Trophoblast cell (in vitro differentiated cells and primary cell): ENCODE results near the gene AQP1.

ENCODE experiments used
- DNase-seq, 2 donors: peaks; one replicate each; pipeline ENCODE4 v3.0.0-alpha.2; 2016
- H2AFZ ChIP-seq: 2 replicates; pipeline ENCODE4 v1.6.1; 2013; ENCODE audit warnings: low read length, moderate library complexity, mild to moderate bottlenecking; ENCODE audit not compliant: insufficient read depth, poor library complexity
- H2AK5ac ChIP-seq: 2 replicates; pipeline ENCODE4 v1.6.1; 2013; ENCODE audit warnings: mild to moderate bottlenecking, low read length
- H2BK120ac ChIP-seq: 2 replicates; pipeline ENCODE4 v1.6.1; 2013; ENCODE audit warnings: low read length, mild to moderate bottlenecking, moderate library complexity; ENCODE audit not compliant: insufficient read depth, poor library complexity
- H2BK12ac ChIP-seq: 2 replicates; pipeline ENCODE4 v1.6.1; 2013; ENCODE audit warnings: mild to moderate bottlenecking, low read length, moderate library complexity
- H2BK5ac ChIP-seq: 2 replicates; pipeline ENCODE4 v1.6.1; 2013; ENCODE audit warnings: low read length, low read depth, moderate library complexity, mild to moderate bottlenecking; ENCODE audit not compliant: poor library complexity
- H3K14ac ChIP-seq: 2 replicates; pipeline ENCODE4 v1.6.1; 2013; ENCODE audit warnings: mild to moderate bottlenecking, low read length
- H3K18ac ChIP-seq: 2 replicates; pipeline ENCODE4 v1.6.1; 2013; ENCODE audit warnings: mild to moderate bottlenecking, low read length
- H3K23ac ChIP-seq: 2 replicates; pipeline ENCODE4 v1.6.1; 2013; ENCODE audit warnings: low read length
- H3K27ac ChIP-seq: 2 replicates; pipeline ENCODE4 v1.5.1; 2013; ENCODE audit warnings: low read depth, mild to moderate bottlenecking, inconsistent platforms, low read length, moderate library complexity
- H3K27me3 ChIP-seq: 2 replicates; pipeline ENCODE4 v1.6.1; 2013; ENCODE audit warnings: inconsistent platforms, mild to moderate bottlenecking, low read length, moderate library complexity; ENCODE audit not compliant: insufficient read depth
- H3K36me3 ChIP-seq, 2 experiments: 1 replicate in 1 of 2; 2 replicates in 1 of 2; pipeline ENCODE4 v1.6.1; 2013; ENCODE audit warnings: low read length in 2 of 2, mild to moderate bottlenecking in 2 of 2, moderate library complexity in 1 of 2; ENCODE audit not compliant: insufficient read depth in 2 of 2, control insufficient read depth in 1 of 2
- H3K4ac ChIP-seq: 2 replicates; pipeline ENCODE4 v1.6.1; 2013; ENCODE audit warnings: low read depth, mild to moderate bottlenecking, low read length, moderate library complexity
- H3K4me1 ChIP-seq, 2 experiments: 1 replicate in 1 of 2; 2 replicates in 1 of 2; pipeline ENCODE4 v1.6.1; 2013; ENCODE audit warnings: low read length in 2 of 2, mild to moderate bottlenecking in 2 of 2, moderate library complexity in 1 of 2; ENCODE audit not compliant: insufficient read depth in 2 of 2, control insufficient read depth in 1 of 2
- H3K4me2 ChIP-seq: 2 replicates; pipeline ENCODE4 v1.6.1; 2013; ENCODE audit warnings: inconsistent platforms, mild to moderate bottlenecking, low read length, moderate library complexity
- H3K4me3 ChIP-seq: 2 replicates; pipeline ENCODE4 v1.5.1; 2013; ENCODE audit warnings: mild to moderate bottlenecking, low read depth, low read length, inconsistent platforms
- H3K79me1 ChIP-seq: one replicate; pipeline ENCODE4 v1.6.1; 2013; ENCODE audit warnings: low read length
- H3K79me2 ChIP-seq: 2 replicates; pipeline ENCODE4 v1.6.1; 2013; ENCODE audit warnings: low read length, mild to moderate bottlenecking; ENCODE audit not compliant: control insufficient read depth, insufficient read depth, poor library complexity
- H3K9ac ChIP-seq: 2 replicates; pipeline ENCODE4 v1.6.1; 2013; ENCODE audit warnings: mild to moderate bottlenecking, low read length
- H3K9me3 ChIP-seq: 2 replicates; pipeline ENCODE4 v1.6.1; 2013; ENCODE audit warnings: low read depth, mild to moderate bottlenecking, control low read depth, inconsistent platforms, low read length; ENCODE audit not compliant: insufficient read depth
- H4K12ac ChIP-seq: 2 replicates; pipeline ENCODE4 v1.6.1; 2013; ENCODE audit warnings: low read depth, mild to moderate bottlenecking, low read length, moderate library complexity
- H4K8ac ChIP-seq: 2 replicates; pipeline ENCODE4 v1.6.1; 2013; ENCODE audit warnings: low read depth, mild to moderate bottlenecking, low read length, moderate library complexity
- H4K91ac ChIP-seq: one replicate; pipeline ENCODE4 v1.6.1; 2013; ENCODE audit warnings: low read depth, mild to moderate bottlenecking, low read length, moderate library complexity
- WGBS: extraction: QIAGEN DNeasy Blood & Tissue Kit; methylation state at CpG from one replicate; pipeline ENCODE4 v1.1.7; 2013; ENCODE audit warnings: missing lambda C conversion rate; ENCODE audit not compliant: insufficient read length, insufficient coverage; ENCODE audit errors: extremely low coverage; 5-methylcytosine and 5-hydroxymethylcytosine counted together

Gene AQP1

DNA sequence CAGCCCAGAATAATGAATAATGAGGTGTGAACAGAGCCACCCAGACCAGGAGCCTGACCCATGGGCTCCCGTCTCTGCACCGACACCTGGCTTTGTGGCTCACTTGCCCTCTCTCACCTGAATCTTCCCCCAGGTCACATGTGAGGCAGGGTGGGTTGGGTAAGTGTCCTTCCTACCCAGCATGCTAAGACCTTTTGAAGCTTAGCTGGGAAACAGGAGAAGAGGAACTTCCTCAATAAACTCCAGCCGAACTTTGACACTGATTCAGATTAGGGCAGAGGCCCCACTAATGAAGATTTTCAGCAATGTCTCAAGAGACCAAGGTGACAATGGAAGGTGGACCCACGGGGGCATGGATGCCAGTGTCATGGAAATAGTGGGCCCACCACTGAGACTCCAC is 46.6 kb upstream of the AQP1 start:
- no peaks in the 10 kb centered on the region for H3K79me2 ChIP-seq
- H3K4me1 ChIP-seq, result no peaks in the 10 kb centered on the region
- H3K36me3 ChIP-seq, result no peaks in the 10 kb centered on the region
- no CpG with 5 or more reads among the region's 4 CpGs for WGBS
- no peak overlapping the region for H2BK12ac ChIP-seq
- H4K8ac ChIP-seq, result no peak overlapping the region
- H2AFZ ChIP-seq, result no peak overlapping the region
- H4K91ac ChIP-seq, result no peak overlapping the region
- H3K27me3 ChIP-seq, result no peaks in the 10 kb centered on the region
- no peak overlapping the region for H3K4me2 ChIP-seq
- H3K23ac ChIP-seq, result no peak overlapping the region
- H3K27ac ChIP-seq, result no peak overlapping the region
- no peak overlapping the region for H4K12ac ChIP-seq
- no peak overlapping the region for H3K4me3 ChIP-seq
- H2BK120ac ChIP-seq, result no peak overlapping the region
- H2AK5ac ChIP-seq, result no peak overlapping the region
- H3K4ac ChIP-seq, result no peak overlapping the region
- H3K9me3 ChIP-seq, result no peaks in the 10 kb centered on the region
- no peaks in the 10 kb centered on the region for H3K79me1 ChIP-seq
- H2BK5ac ChIP-seq, result no peak overlapping the region
- DNase-seq, result no peak
- H3K18ac ChIP-seq, result no peak overlapping the region
- no peak overlapping the region for H3K9ac ChIP-seq
- H3K14ac ChIP-seq, result no peak overlapping the region

DNA sequence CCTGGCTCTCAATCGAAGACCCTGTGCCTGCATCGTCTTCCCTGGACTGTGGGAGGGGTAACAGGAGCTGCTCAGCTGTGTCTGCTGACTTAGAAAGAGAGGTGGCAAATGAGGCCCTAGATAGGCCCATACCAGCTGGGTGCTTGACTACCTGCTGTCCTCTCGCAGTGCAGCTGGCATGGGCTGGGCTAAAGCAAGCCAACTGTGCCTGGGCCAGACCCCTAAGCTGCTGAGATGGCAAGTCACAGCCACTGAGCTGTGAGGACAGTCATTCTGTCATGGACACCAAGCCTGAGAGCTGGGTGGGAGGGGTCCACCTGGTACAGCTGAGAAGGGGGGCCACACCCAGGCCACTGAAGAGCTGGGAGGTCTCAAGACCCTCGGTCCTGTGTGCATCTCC is 45.8 kb upstream of the AQP1 start:
- Histone ChIP-seq H2AFZ (no peak overlapping the region), H3K27ac (no peak overlapping the region), H3K4ac (no peak overlapping the region), H2BK12ac (no peak overlapping the region), H3K36me3 (no peaks in the 10 kb centered on the region), H2AK5ac (no peak overlapping the region), H3K79me1 (no peaks in the 10 kb centered on the region), H3K4me2 (no peak overlapping the region), H3K23ac (no peak overlapping the region), H3K79me2 (no peaks in the 10 kb centered on the region), H3K14ac (no peak overlapping the region), H4K8ac (no peak overlapping the region), H4K91ac (no peak overlapping the region), H3K18ac (no peak overlapping the region), H3K27me3 (no peaks in the 10 kb centered on the region), H3K9ac (no peak overlapping the region), H3K9me3 (no peaks in the 10 kb centered on the region), H4K12ac (no peak overlapping the region), H3K4me3 (no peak overlapping the region), H3K4me1 (no peaks in the 10 kb centered on the region), H2BK5ac (no peak overlapping the region), H2BK120ac (no peak overlapping the region)
- WGBS, result no CpG with 5 or more reads among the region's 4 CpGs
- DNase-seq, result no peak

GRCh38 chr7:30866939-30867338 is 44.7 kb upstream of the AQP1 start:
- no peak overlapping the region for H3K23ac ChIP-seq
- H3K36me3 ChIP-seq, result no peaks in the 10 kb centered on the region
- no peak overlapping the region for H3K9ac ChIP-seq
- H4K8ac ChIP-seq, result no peak overlapping the region
- WGBS, result no CpG with 5 or more reads among the region's 7 CpGs
- no peaks in the 10 kb centered on the region for H3K79me1 ChIP-seq
- no peak overlapping the region for H4K91ac ChIP-seq
- no peak overlapping the region for H3K14ac ChIP-seq
- no peaks in the 10 kb centered on the region for H3K4me1 ChIP-seq
- H3K9me3 ChIP-seq, result no peaks in the 10 kb centered on the region
- no peak overlapping the region for H4K12ac ChIP-seq
- no peak overlapping the region for H2AK5ac ChIP-seq
- no peak overlapping the region for H3K4me2 ChIP-seq
- no peak overlapping the region for H2BK12ac ChIP-seq
- H3K4ac ChIP-seq, result no peak overlapping the region
- no peak overlapping the region for H2BK5ac ChIP-seq
- H3K27ac ChIP-seq, result no peak overlapping the region
- DNase-seq, result no peak
- H2AFZ ChIP-seq, result no peak overlapping the region
- no peaks in the 10 kb centered on the region for H3K79me2 ChIP-seq
- no peak overlapping the region for H3K18ac ChIP-seq
- H3K4me3 ChIP-seq, result no peak overlapping the region
- H2BK120ac ChIP-seq, result no peak overlapping the region
- H3K27me3 ChIP-seq, result no peaks in the 10 kb centered on the region

GRCh38 chr7:30867483-30867882 is 44.2 kb upstream of the AQP1 start:
- no peak overlapping the region for H2AFZ ChIP-seq
- H3K23ac ChIP-seq, result no peak overlapping the region
- H2BK120ac ChIP-seq, result no peak overlapping the region
- H3K4me3 ChIP-seq, result no peak overlapping the region
- H3K79me2 ChIP-seq, result no peaks in the 10 kb centered on the region
- H4K12ac ChIP-seq, result no peak overlapping the region
- no peak overlapping the region for H2BK5ac ChIP-seq
- no CpG with 5 or more reads among the region's 1 CpG for WGBS
- H3K4me1 ChIP-seq, result no peaks in the 10 kb centered on the region
- H4K8ac ChIP-seq, result no peak overlapping the region
- no peak overlapping the region for H2AK5ac ChIP-seq
- no peak overlapping the region for H3K4ac ChIP-seq
- no peak overlapping the region for H3K18ac ChIP-seq
- H3K4me2 ChIP-seq, result no peak overlapping the region
- no peak overlapping the region for H4K91ac ChIP-seq
- no peak overlapping the region for H3K14ac ChIP-seq
- no peaks in the 10 kb centered on the region for H3K79me1 ChIP-seq
- H3K9me3 ChIP-seq, result no peaks in the 10 kb centered on the region
- H3K9ac ChIP-seq, result no peak overlapping the region
- H3K36me3 ChIP-seq, result no peaks in the 10 kb centered on the region
- H3K27me3 ChIP-seq, result no peaks in the 10 kb centered on the region
- DNase-seq, result no peak
- H2BK12ac ChIP-seq, result no peak overlapping the region
- no peak overlapping the region for H3K27ac ChIP-seq
